ENCODE results near the gene FUCA1. TPM values are rescaled to one million over a fixed set of nuclear protein-coding genes. Genes with fewer than 3 reads are reported as not detected.

FUCA1 gene
- total and polyA plus RNA-seq, 12 donors, result 10.6 to 34.0 (median 14.8) TPM

- H3K27me3 ChIP-seq, result no peaks in the 10 kb centered on the region
- peak; percentile 98 to 100 (median 99) for ATAC-seq
- peak within 1 kb of the TSS; percentile 87 to 99 (median 96) for H3K27ac ChIP-seq
- peak within 1 kb of the TSS; percentile 74 to 99 (median 92) for H3K4me3 ChIP-seq
- intact Hi-C loops (cut with DNase I), result loop anchor here in 2 of 10 donors (5.0 to 10.0 kb wide), 2 partner anchors 42 to 200 kb away; partner anchors contain the start of gene FUCA1 (in 1 of the 2)
- peak; percentile 90 to 93 for DNase-seq
- H3K36me3 ChIP-seq, result peaks cover 0 to 3% (median 0%) of the 10 kb centered on the region in 9 donors
- WGBS, 2 donors, result 1% methylated on average over 41 to 42 of the region's 42 CpGs
- no peak for TF ChIP-seq CTCF (IDR thresholded peaks at IDR 0.05)
- no peaks in the 10 kb centered on the region for H3K9me3 ChIP-seq
- peaks cover 2 to 22% (median 14%) of the 10 kb centered on the region in 9 donors for H3K4me1 ChIP-seq
Observed at GRCh38 chr1:23825076-23825761, 42.9 kb downstream of the FUCA1 start, which contains the start of gene HMGCL. TSS of gene HMGCL (minus strand) at chr1:23825429. CDS start at chr1:23825415, 14 bp downstream.

DNA sequence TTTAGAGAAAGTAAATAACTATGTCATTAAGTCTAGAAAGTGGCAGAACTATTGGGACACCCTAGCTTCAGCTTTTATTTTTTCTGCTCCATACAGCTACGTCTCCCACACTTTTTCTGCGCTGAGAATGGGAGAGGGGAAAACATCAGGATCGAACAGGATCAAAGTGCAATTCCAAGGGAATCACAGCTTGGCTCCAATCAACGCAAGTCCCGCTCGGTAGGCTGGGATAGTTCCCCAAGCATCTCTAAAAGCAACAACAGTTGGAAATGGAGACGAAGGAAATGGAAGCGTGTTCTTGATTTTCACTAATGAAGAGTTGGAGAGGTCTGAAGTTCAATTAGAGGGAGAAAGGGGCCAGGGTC is 43.4 kb downstream of the FUCA1 start:
- WGBS, 2 donors, result 1 to 3% methylated on average over 8 of the region's 8 CpGs
- peak in 1 of 8 donors; percentile 4 for ATAC-seq
- no peak for TF ChIP-seq CTCF (IDR thresholded peaks at IDR 0.05)

GRCh38 chr1:23823767-23824166 is 44.3 kb downstream of the FUCA1 start:
- DNase-seq, result no peak
- H3K4me3 ChIP-seq, result peak overlapping the region in 2 of 10 donors; percentile 84 to 89
- peaks cover 0 to 17% (median 0%) of the 10 kb centered on the region in 9 donors for H3K36me3 ChIP-seq
- TF ChIP-seq CTCF (IDR thresholded peaks at IDR 0.05), result no peak
- peak overlapping the region in 1 of 10 donors; percentile 98 for H3K27ac ChIP-seq
- no peak for ATAC-seq
- H3K4me1 ChIP-seq, result peaks cover 2 to 22% (median 14%) of the 10 kb centered on the region in 9 donors
- intact Hi-C loops (cut with DNase I), result loop anchor here in 2 of 10 donors (5.0 to 10.0 kb wide), 2 partner anchors 44 to 201 kb away; partner anchors contain the start of gene FUCA1 (in 1 of the 2)
- H3K9me3 ChIP-seq, result no peaks in the 10 kb centered on the region
- no peaks in the 10 kb centered on the region for H3K27me3 ChIP-seq
- 80 to 81% methylated on average over 7 of the region's 7 CpGs for WGBS, 2 donors

More for the DNA sequence above, 43.4 kb downstream of the FUCA1 start:
- H3K4me3 ChIP-seq, result peak overlapping the region; percentile 74 to 99 (median 92)
- no peaks in the 10 kb centered on the region for H3K9me3 ChIP-seq
- H3K36me3 ChIP-seq, result peaks cover 0 to 8% (median 0%) of the 10 kb centered on the region in 9 donors
- peaks cover 2 to 22% (median 14%) of the 10 kb centered on the region in 9 donors for H3K4me1 ChIP-seq
- intact Hi-C loops (cut with DNase I), result loop anchor here in 3 of 10 donors (5.0 to 10.0 kb wide), 2 partner anchors 43 to 200 kb away; partner anchors contain the start of gene FUCA1 (in 2 of the 3)
- no peak for DNase-seq
- peak overlapping the region; percentile 87 to 99 (median 96) for H3K27ac ChIP-seq
- no peaks in the 10 kb centered on the region for H3K27me3 ChIP-seq

DNA sequence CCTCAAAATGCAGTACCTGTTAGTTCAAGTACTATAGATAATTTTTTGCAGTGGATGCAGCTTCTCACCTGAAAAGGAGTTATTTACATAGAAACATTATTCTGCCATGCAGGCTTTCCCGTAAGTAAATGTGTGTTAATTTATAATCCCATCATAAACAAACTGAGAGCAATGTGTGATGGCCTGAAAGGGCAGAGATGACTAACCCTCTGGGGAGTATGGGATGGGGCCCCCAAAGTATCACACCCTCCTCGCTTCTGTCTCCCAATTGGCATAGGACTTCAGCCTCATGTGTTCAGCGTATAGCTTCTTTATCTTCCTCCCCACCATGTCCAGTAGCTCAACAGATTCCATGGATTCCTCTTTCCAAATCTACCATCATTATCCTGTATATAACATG is 50.5 kb downstream of the FUCA1 start:
- intact Hi-C loops (cut with DNase I), result loop anchor here in 4 of 10 donors (10.0 kb wide), 3 partner anchors 47 to 97 kb away; partner anchors contain the start of genes FUCA1 (in 3 of the 4) and CNR2 (in 1 of the 4)
- no peak overlapping the region for H3K4me3 ChIP-seq
- WGBS, 2 donors, result 91 to 92% methylated on average over 3 of the region's 3 CpGs
- H3K4me1 ChIP-seq, result no peaks in the 10 kb centered on the region
- no peak for ATAC-seq
- no peaks in the 10 kb centered on the region for H3K9me3 ChIP-seq
- TF ChIP-seq CTCF (IDR thresholded peaks at IDR 0.05), result no peak
- H3K27ac ChIP-seq, result no peak overlapping the region
- DNase-seq, result no peak
- H3K36me3 ChIP-seq, result peaks cover 0 to 79% (median 47%) of the 10 kb centered on the region in 9 donors
- no peaks in the 10 kb centered on the region for H3K27me3 ChIP-seq

Data from heart right ventricle (tissue), 16 donors.